ENCODE measurements around the gene NELFE. TPM values are rescaled to one million over a fixed set of nuclear protein-coding genes. Genes with fewer than 3 reads are reported as not detected.
A peak's percentile ranks its signal among the peaks of the same experiment; 100 is the strongest.

Gene NELFE
- polyA plus RNA-seq, 1 donor (not counting 4 experiments of a cell fraction or from before 2014, with no cell fraction given), result 51.9 TPM

- FAIRE-seq, result no peak
- dilution Hi-C loops (cut with MboI; ENCODE audit: extremely low pct_ligation_motif_present, low sequenced_read_pairs), result no loop called here
- H3K27ac ChIP-seq (ENCODE audit: control insufficient read depth, insufficient read depth, low read length), result no peak overlapping the region
These were observed 5.9 kb downstream of the NELFE start for GRCh38 chr6:31952890-31953289.

DNA sequence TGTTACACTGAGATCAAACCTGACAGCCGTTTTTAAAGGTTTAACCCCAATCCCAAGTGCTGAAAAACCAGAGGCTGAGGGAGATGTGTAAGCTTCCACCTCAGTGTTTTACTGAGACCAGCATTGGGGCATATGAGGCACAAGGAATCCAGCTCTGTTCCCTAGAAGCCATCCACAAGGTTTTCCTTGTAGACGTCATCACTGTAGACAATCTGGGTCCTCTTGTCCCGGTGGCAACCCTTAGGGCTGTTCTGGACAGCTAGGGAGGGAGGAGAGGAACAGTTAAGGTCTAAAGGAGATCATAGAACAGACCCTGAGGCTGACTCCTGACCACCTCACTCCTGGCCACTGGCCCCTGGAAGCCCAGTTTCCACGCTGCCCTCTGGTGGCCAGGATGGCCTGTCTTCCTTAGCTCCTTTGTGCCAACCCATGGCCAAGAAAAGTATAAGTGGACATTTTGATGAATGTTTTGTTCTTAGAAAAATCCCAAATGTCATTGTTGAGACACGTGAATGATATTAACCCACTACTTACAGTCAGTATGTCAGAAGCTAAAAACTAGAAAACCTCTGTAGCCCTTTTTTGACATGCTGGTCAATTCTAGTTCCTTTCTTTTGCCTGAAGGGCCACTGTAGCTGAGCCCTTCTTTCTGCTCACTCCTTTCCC lies 6.5 kb downstream of the NELFE start:
- Histone ChIP-seq H3K27me3 (ENCODE audit: control insufficient read depth, extremely low read depth, insufficient read depth, low read length) (no peaks in the 10 kb centered on the region), H3K4me2 (ENCODE audit: control insufficient read depth, extremely low read depth, insufficient read depth, low read depth, low read length) (no peak overlapping the region), H3K9ac (ENCODE audit: control insufficient read depth, extremely low read depth, insufficient read depth, low read length) (no peak overlapping the region), H3K9me1 (ENCODE audit: control insufficient read depth, extremely low read depth, insufficient read depth, low read length) (no peaks in the 10 kb centered on the region), H3K4me1 (ENCODE audit: control insufficient read depth, extremely low read depth, insufficient read depth, low read length) (peaks cover 5% of the 10 kb centered on the region), H3K4me3 (ENCODE audit: control insufficient read depth in 2 of 3, extremely low read depth in 1 of 3, insufficient read depth in 2 of 3, low read depth in 1 of 3, low read length in 3 of 3) (no peak overlapping the region), H2AFZ (ENCODE audit: control insufficient read depth, low read length) (no peak overlapping the region), H3K9me3 (ENCODE audit: control insufficient read depth, low read depth, low read length) (no peaks in the 10 kb centered on the region), H3K36me3 (ENCODE audit: control insufficient read depth in 2 of 2, extremely low read depth in 1 of 2, insufficient read depth in 2 of 2, low read length in 2 of 2) (peaks cover 29 to 47% of the 10 kb centered on the region in 2 experiments), H4K20me1 (ENCODE audit: control insufficient read depth, extremely low read depth, insufficient read depth, low read length) (no peaks in the 10 kb centered on the region), H3K27ac (ENCODE audit: control insufficient read depth, insufficient read depth, low read length) (no peak overlapping the region), H3K79me2 (ENCODE audit: control insufficient read depth, insufficient read depth, low read length) (peaks cover 3% of the 10 kb centered on the region)
- dilution Hi-C loops (cut with MboI; ENCODE audit: extremely low pct_ligation_motif_present, low sequenced_read_pairs), result no loop called here
- peak; percentile 13 for FAIRE-seq
- no peak for DNase-seq (ENCODE audit: low read depth, low spot score)
- TF ChIP-seq EZH2 (IDR thresholded peaks at IDR 0.05; ENCODE audit: low read length), result no peak
- TF ChIP-seq, protein P1, sequence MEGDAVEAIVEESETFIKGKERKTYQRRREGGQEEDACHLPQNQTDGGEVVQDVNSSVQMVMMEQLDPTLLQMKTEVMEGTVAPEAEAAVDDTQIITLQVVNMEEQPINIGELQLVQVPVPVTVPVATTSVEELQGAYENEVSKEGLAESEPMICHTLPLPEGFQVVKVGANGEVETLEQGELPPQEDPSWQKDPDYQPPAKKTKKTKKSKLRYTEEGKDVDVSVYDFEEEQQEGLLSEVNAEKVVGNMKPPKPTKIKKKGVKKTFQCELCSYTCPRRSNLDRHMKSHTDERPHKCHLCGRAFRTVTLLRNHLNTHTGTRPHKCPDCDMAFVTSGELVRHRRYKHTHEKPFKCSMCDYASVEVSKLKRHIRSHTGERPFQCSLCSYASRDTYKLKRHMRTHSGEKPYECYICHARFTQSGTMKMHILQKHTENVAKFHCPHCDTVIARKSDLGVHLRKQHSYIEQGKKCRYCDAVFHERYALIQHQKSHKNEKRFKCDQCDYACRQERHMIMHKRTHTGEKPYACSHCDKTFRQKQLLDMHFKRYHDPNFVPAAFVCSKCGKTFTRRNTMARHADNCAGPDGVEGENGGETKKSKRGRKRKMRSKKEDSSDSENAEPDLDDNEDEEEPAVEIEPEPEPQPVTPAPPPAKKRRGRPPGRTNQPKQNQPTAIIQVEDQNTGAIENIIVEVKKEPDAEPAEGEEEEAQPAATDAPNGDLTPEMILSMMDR (optimal IDR thresholded peaks at IDR 0.05 in 1 of 3, IDR thresholded peaks at IDR 0.05 in 1 of 3, conservative IDR thresholded peaks at IDR 0.05 in 1 of 3; ENCODE audit: extremely low read depth in 1 of 3, insufficient read depth in 2 of 3, low read length in 3 of 3), result peak in 2 of 3 experiments; percentile 75 to 76

More at GRCh38 chr6:31952890-31953289, 5.9 kb downstream of the NELFE start:
- Histone ChIP-seq H3K79me2 (ENCODE audit: control insufficient read depth, insufficient read depth, low read length) (peaks cover 7% of the 10 kb centered on the region), H3K4me1 (ENCODE audit: control insufficient read depth, extremely low read depth, insufficient read depth, low read length) (peaks cover 9% of the 10 kb centered on the region), H3K9me3 (ENCODE audit: control insufficient read depth, low read depth, low read length) (no peaks in the 10 kb centered on the region), H3K9ac (ENCODE audit: control insufficient read depth, extremely low read depth, insufficient read depth, low read length) (no peak overlapping the region), H3K9me1 (ENCODE audit: control insufficient read depth, extremely low read depth, insufficient read depth, low read length) (no peaks in the 10 kb centered on the region), H3K4me3 (ENCODE audit: control insufficient read depth in 2 of 3, extremely low read depth in 1 of 3, insufficient read depth in 2 of 3, low read depth in 1 of 3, low read length in 3 of 3) (no peak overlapping the region), H4K20me1 (ENCODE audit: control insufficient read depth, extremely low read depth, insufficient read depth, low read length) (no peaks in the 10 kb centered on the region), H3K36me3 (ENCODE audit: control insufficient read depth in 2 of 2, extremely low read depth in 1 of 2, insufficient read depth in 2 of 2, low read length in 2 of 2) (peaks cover 29 to 47% of the 10 kb centered on the region in 2 experiments), H3K4me2 (ENCODE audit: control insufficient read depth, extremely low read depth, insufficient read depth, low read depth, low read length) (no peak overlapping the region), H3K27me3 (ENCODE audit: control insufficient read depth, extremely low read depth, insufficient read depth, low read length) (no peaks in the 10 kb centered on the region), H2AFZ (ENCODE audit: control insufficient read depth, low read length) (no peak overlapping the region)
- no peak for DNase-seq (ENCODE audit: low read depth, low spot score)
- TF ChIP-seq, protein P1 (optimal IDR thresholded peaks at IDR 0.05 in 1 of 3, IDR thresholded peaks at IDR 0.05 in 1 of 3, conservative IDR thresholded peaks at IDR 0.05 in 1 of 3; ENCODE audit: extremely low read depth in 1 of 3, insufficient read depth in 2 of 3, low read length in 3 of 3), result no peak
- TF ChIP-seq EZH2 (IDR thresholded peaks at IDR 0.05; ENCODE audit: low read length), result no peak

Measured in keratinocyte (primary cell).